K562 (cell line): ENCODE data around the gene UNC13A. TPM values are rescaled to one million over a fixed set of nuclear protein-coding genes. Genes with fewer than 3 reads are reported as not detected.

Experiments used
- ADNP ChIP-seq: fragments of 200-800 bp; sonication (Bioruptor generic); IDR thresholded peaks from 2 replicates; pipeline ENCODE4 v1.6.1; 2016; ENCODE audit warnings: missing genetic modification characterization, missing compliant biosample characterization
- AFF4 ChIP-seq: sonication (generic); formaldehyde crosslinking; IDR thresholded peaks from 2 replicates; pipeline ENCODE4 v1.8.0; 2023; ENCODE audit warnings: mild to moderate bottlenecking, missing genetic modification reagents
- ERF ChIP-seq: fragments of 450-650 bp; formaldehyde crosslinking; IDR thresholded peaks from 2 replicates; pipeline ENCODE4 v1.4.0; 2020; ENCODE audit warnings: mild to moderate bottlenecking, mixed read lengths
- KLF1 ChIP-seq: fragments of 450-650 bp; IDR thresholded peaks from 2 replicates; pipeline ENCODE4 v1.6.1; 2016; ENCODE audit warnings: missing genetic modification characterization, missing compliant biosample characterization
- POLR2AphosphoS5 ChIP-seq: IDR thresholded peaks from 2 replicates; pipeline ENCODE4 v1.6.1; 2011; ENCODE audit warnings: mild to moderate bottlenecking, low read depth, low read length, moderate library complexity; ENCODE audit not compliant: control insufficient read depth, insufficient read depth
- RBM14 ChIP-seq: fragments of 200-400 bp; formaldehyde crosslinking; IDR thresholded peaks from 2 replicates; pipeline ENCODE4 v1.6.1; 2018; ENCODE audit warnings: low read depth, mild to moderate bottlenecking, low read length, moderate library complexity, borderline replicate concordance; ENCODE audit not compliant: insufficient read depth
- RBM34 ChIP-seq: fragments of 200-400 bp; formaldehyde crosslinking; IDR thresholded peaks from 2 replicates; pipeline ENCODE4 v1.6.1; 2018; ENCODE audit warnings: low read length, borderline replicate concordance; ENCODE audit not compliant: insufficient read depth
- SRF ChIP-seq, 2 experiments: fragments of 250-450, 450-650 bp in 1 of 2; sonication (Bioruptor Pico) in 1 of 2; sonication (generic) in 1 of 2; formaldehyde crosslinking; IDR thresholded peaks; 2 replicates each; pipeline versions ENCODE4 v1.5.0 to v1.5.1; 2020 to 2022; ENCODE audit warnings: mild to moderate bottlenecking in 1 of 2, missing genetic modification reagents in 1 of 2
- SRSF7 ChIP-seq: fragments of 200-400 bp; formaldehyde crosslinking; optimal IDR thresholded peaks from 2 replicates; pipeline ENCODE3; 2017; ENCODE audit warnings: mild to moderate bottlenecking, low read depth, low read length
- TEAD1 ChIP-seq, 2 experiments: fragments of 450-650 bp in 1 of 2; sonication (generic) in 1 of 2; formaldehyde crosslinking; IDR thresholded peaks; 2 replicates each; pipeline versions ENCODE4 v1.4.0 to v1.8.0; 2020 to 2022; ENCODE audit warnings: mild to moderate bottlenecking in 2 of 2, missing genetic modification reagents in 1 of 2
- USF2 ChIP-seq: sonication (generic); formaldehyde crosslinking; IDR thresholded peaks from 2 replicates; pipeline ENCODE4 v1.5.0; 2020; ENCODE audit warnings: missing genetic modification reagents
- ZBTB1 ChIP-seq: sonication (generic); formaldehyde crosslinking; IDR thresholded peaks from 2 replicates; pipeline ENCODE4 v1.8.1; 2023; ENCODE audit warnings: missing genetic modification reagents, low read depth, mild to moderate bottlenecking, borderline replicate concordance
- ZBTB12 ChIP-seq: fragments of 250-450 bp; sonication (Bioruptor Pico); IDR thresholded peaks from 2 replicates; pipeline ENCODE4 v1.4.0; 2020
- ZBTB7A ChIP-seq: IDR thresholded peaks from 2 replicates; pipeline ENCODE4 v1.6.1; 2011; ENCODE audit warnings: low read depth, mild to moderate bottlenecking, low read length, moderate library complexity, borderline replicate concordance; ENCODE audit not compliant: control insufficient read depth
- ZHX1 ChIP-seq: fragments of 150-350 bp; conservative IDR thresholded peaks from 2 replicates; pipeline ENCODE4 v1.6.1; 2014; ENCODE audit warnings: low read length
- ZNF764 ChIP-seq: fragments of 250-450 bp; sonication (Bioruptor Pico); IDR thresholded peaks from 2 replicates; pipeline ENCODE4 v1.4.0; 2020; ENCODE audit warnings: low read depth, mild to moderate bottlenecking, moderate library complexity
- polyA plus RNA-seq, 8 experiments: library from polyadenylated mRNA; depleted of rRNA in 4 of 8; stranded (reverse) in 5 of 8; unstranded in 3 of 8; fragments of >200 nt; fragmentation: Nextera tagmentation in 2 of 8; fragmentation: Illumina TruSeq in 1 of 8; extraction: Ambion mirVana in 2 of 8; extraction: Trizol in 1 of 8; gene quantifications; 2 replicates each; pipeline versions ENCODE4 v1.2.1 to v1.2.3, GENCODE V29; 2011 to 2014; ENCODE audit warnings: inconsistent platforms in 1 of 8, missing spikeins in 1 of 8
- total RNA-seq, 7 experiments: library from RNA; depleted of rRNA in 6 of 7; stranded (reverse); fragments of >200 nt in 6 of 7; fragmentation: Illumina TruSeq in 2 of 7; extraction: Trizol in 2 of 7; gene quantifications; 2 replicates each; pipeline versions ENCODE4 v1.2.1 to v1.2.3, GENCODE V29; 2011 to 2021; ENCODE audit warnings: low replicate concordance in 1 of 7

The UNC13A gene
- total and polyA plus RNA-seq, 9 of the 15 experiments (the other 6 are each of a cell fraction or from before 2014, with no cell fraction given), result 0.03 to 1.0 (median 0.25) TPM

- peak; percentile 97 for TF ChIP-seq AFF4 (CRISPR knock-in tag)
- peak; percentile 36; the same call in 1 of the 2 replicates for TF ChIP-seq ZBTB12 (CRISPR knock-in tag)
- 0 out of 2 replicates have a peak, but pooled peaks have one; percentile 11 for TF ChIP-seq POLR2AphosphoS5
- peak; percentile 90; the same call in 1 of the 2 replicates for TF ChIP-seq ZBTB1
- no peak for TF ChIP-seq SRSF7
- no peak for TF ChIP-seq ZHX1
- peak; percentile 81 for TF ChIP-seq KLF1 (tag)
- 0 out of 2 replicates have a peak, but pooled peaks have one; percentile 24 for TF ChIP-seq ZNF764 (CRISPR knock-in tag)
- peak; percentile 68 to 96 for TF ChIP-seq TEAD1 (CRISPR knock-in tag; IDR thresholded peaks at IDR 0.05)
- peak; percentile 88 for TF ChIP-seq ERF (CRISPR knock-in tag)
- TF ChIP-seq SRF (CRISPR knock-in tag; IDR thresholded peaks at IDR 0.05), result peak in 1 of 2 experiments; percentile 71; a peak in 2 of 4 replicates
- 0 out of 2 replicates have a peak, but pooled peaks have one; percentile 75 for TF ChIP-seq RBM34
- TF ChIP-seq ZBTB7A, result peak; percentile 96
- no peak for TF ChIP-seq ADNP
- 0 out of 2 replicates have a peak, but pooled peaks have one; percentile 78 for TF ChIP-seq RBM14
- TF ChIP-seq USF2 (CRISPR knock-in tag), result peak; percentile 34; the same call in 1 of the 2 replicates
Measured at GRCh38 chr19:17605761-17606589, 82.2 kb downstream of the UNC13A start (continued).
